ENCODE results near the gene TGFBR2. TPM values are rescaled to one million over a fixed set of nuclear protein-coding genes. Genes with fewer than 3 reads are reported as not detected.

Gene TGFBR2
- polyA plus RNA-seq, 1 of the 3 experiments (the other 2 are of a cell fraction) = 48.3 TPM

- 92% methylated on average over 10 of the region's 10 CpGs for WGBS (ENCODE audit: low lambda C conversion rate)
- Histone ChIP-seq H2AFZ (ENCODE audit: low read depth) (no peak overlapping the region), H3K27ac (ENCODE audit: low read depth in 2 of 2, low read length in 1 of 2) (no peak overlapping the region), H4K20me1 (ENCODE audit: insufficient read depth) (peaks cover 14% of the 10 kb centered on the region; the same call in 1 of the 2 replicates), H3K79me2 (ENCODE audit: insufficient read depth) (peaks cover 100% of the 10 kb centered on the region), H3K4me3 (ENCODE audit: low read depth in 2 of 2, low read length in 1 of 2) (no peak overlapping the region), H3K4me1 (ENCODE audit: control insufficient read depth in 1 of 2, insufficient read depth in 2 of 2, low read depth in 1 of 2, low read length in 1 of 2) (peaks cover 13 to 14% of the 10 kb centered on the region in 2 experiments; a peak in 3 of 4 replicates), H3K9me2 (no peaks in the 10 kb centered on the region), H3K9me3 (no peaks in the 10 kb centered on the region), H3K9ac (no peak overlapping the region), H3K36me3 (replicated peaks in 1 of 2; ENCODE audit: control insufficient read depth in 1 of 2, insufficient read depth in 2 of 2, low read length in 1 of 2) (peaks cover 3 to 24% of the 10 kb centered on the region in 2 experiments), H3F3A (replicated peaks; ENCODE audit: insufficient read depth) (peaks cover 7% of the 10 kb centered on the region), H3K4me2 (no peak overlapping the region), H3K27me3 (ENCODE audit: insufficient read depth) (no peaks in the 10 kb centered on the region)
- ChIA-PET CTCF (no interaction called here), POLR2A (no interaction called here)
- DNase-seq = no peak
- TF ChIP-seq MAX (IDR thresholded peaks at IDR 0.05; ENCODE audit: low read depth) = no peak
- no peak for TF ChIP-seq SIN3A (IDR thresholded peaks at IDR 0.05; ENCODE audit: borderline replicate concordance, low read depth, low read length)
- TF ChIP-seq CHD2 (IDR thresholded peaks at IDR 0.05; ENCODE audit: low read length, partially characterized antibody) = no peak
Observed at GRCh38 chr3:30637310-30638219, 31.2 kb downstream of the TGFBR2 start.

- CTCF ChIA-PET = interaction anchor here (0.7 to 0.8 kb wide), 2 partner anchors 12 to 1541 kb away, joined by 3 read pairs; no protein-coding TSS in a partner anchor
- peaks cover 7% of the 10 kb centered on the region for H3F3A ChIP-seq (replicated peaks; ENCODE audit: insufficient read depth)
- no peak overlapping the region for H3K4me3 ChIP-seq (ENCODE audit: low read depth in 2 of 2, low read length in 1 of 2)
- peak overlapping the region in 1 of 2 experiments; percentile 71; a peak in 2 of 4 replicates for H3K27ac ChIP-seq (ENCODE audit: low read depth in 2 of 2, low read length in 1 of 2)
- TF ChIP-seq MEF2A (IDR thresholded peaks at IDR 0.05; ENCODE audit: borderline replicate concordance, low read depth) = no peak
- peak in 1 of 2 experiments; percentile 65; a peak in 1 of 4 replicates for TF ChIP-seq EP300 (IDR thresholded peaks at IDR 0.05; ENCODE audit: borderline replicate concordance in 1 of 2, low read depth in 1 of 2, low read length in 1 of 2)
- TF ChIP-seq CHD2 (IDR thresholded peaks at IDR 0.05; ENCODE audit: low read length, partially characterized antibody) = peak; percentile 56
- no peak for TF ChIP-seq GATA2 (CRISPR knock-in tag; IDR thresholded peaks at IDR 0.05)
- no peak for TF ChIP-seq JUND (IDR thresholded peaks at IDR 0.05)
- TF ChIP-seq TCF12 (IDR thresholded peaks at IDR 0.05) = peak; percentile 33; the same call in 1 of the 2 replicates
- no peak for TF ChIP-seq TAF1 (IDR thresholded peaks at IDR 0.05; ENCODE audit: borderline replicate concordance, low read depth, low read length)
- TF ChIP-seq RCOR1 (IDR thresholded peaks at IDR 0.05; ENCODE audit: low read length) = peak; percentile 54; the same call in 1 of the 2 replicates
- POLR2A ChIA-PET = interaction anchor here (0.6 kb wide), 1 partner anchor 58 kb away, joined by 3 read pairs; no protein-coding TSS in a partner anchor
- no peaks in the 10 kb centered on the region for H3K27me3 ChIP-seq (ENCODE audit: insufficient read depth)
- no peak overlapping the region for H3K4me2 ChIP-seq
- H3K4me1 ChIP-seq (ENCODE audit: control insufficient read depth in 1 of 2, insufficient read depth in 2 of 2, low read depth in 1 of 2, low read length in 1 of 2) = peaks cover 13 to 18% of the 10 kb centered on the region in 2 experiments; a peak in 3 of 4 replicates
- H3K9me2 ChIP-seq = no peaks in the 10 kb centered on the region
- H4K20me1 ChIP-seq (ENCODE audit: insufficient read depth) = peaks cover 14% of the 10 kb centered on the region; the same call in 1 of the 2 replicates
- H2AFZ ChIP-seq (ENCODE audit: low read depth) = no peak overlapping the region
- no peak overlapping the region for H3K9ac ChIP-seq
- peak; percentile 57 for DNase-seq
- peaks cover 0 to 20% of the 10 kb centered on the region in 2 experiments for H3K36me3 ChIP-seq (replicated peaks in 1 of 2; ENCODE audit: control insufficient read depth in 1 of 2, insufficient read depth in 2 of 2, low read length in 1 of 2)
- peaks cover 100% of the 10 kb centered on the region for H3K79me2 ChIP-seq (ENCODE audit: insufficient read depth)
- H3K9me3 ChIP-seq = no peaks in the 10 kb centered on the region
- WGBS (ENCODE audit: low lambda C conversion rate) = 66% methylated on average over 4 of the region's 4 CpGs
Observed at GRCh38 chr3:30638685-30639412, 32.4 kb downstream of the TGFBR2 start.
